ENCODE results near the gene RERE. TPM values are rescaled to one million over a fixed set of nuclear protein-coding genes. Genes with fewer than 3 reads are reported as not detected.

Gene RERE
- total RNA-seq, 1 donor from 2014 or later = 141 TPM

DNA sequence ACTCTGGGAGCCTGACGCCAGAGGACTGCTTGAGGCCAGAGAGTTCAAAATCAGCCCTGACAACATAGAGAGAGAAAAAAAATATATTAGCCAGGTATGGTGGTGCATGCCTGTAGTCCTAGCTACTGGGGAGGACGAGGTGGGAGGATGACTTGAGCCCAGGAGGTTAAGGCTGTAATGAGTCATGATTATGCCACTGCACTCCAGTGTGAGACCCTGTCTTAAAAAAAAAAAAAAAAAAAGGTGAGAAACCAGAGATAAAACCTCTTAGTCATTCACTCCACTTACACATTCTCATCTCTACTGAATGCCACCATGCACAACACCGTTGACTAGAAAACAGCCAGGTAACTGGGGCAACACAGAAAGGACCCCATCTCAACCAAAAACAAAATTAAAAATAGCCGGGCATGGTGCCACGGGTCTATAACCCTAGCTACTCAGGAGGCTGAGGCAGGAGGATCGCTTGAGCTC lies 321.5 kb downstream of the RERE start:
- DNase-seq (ENCODE audit: extremely low read depth, low read depth, low spot score) = no peak

DNA sequence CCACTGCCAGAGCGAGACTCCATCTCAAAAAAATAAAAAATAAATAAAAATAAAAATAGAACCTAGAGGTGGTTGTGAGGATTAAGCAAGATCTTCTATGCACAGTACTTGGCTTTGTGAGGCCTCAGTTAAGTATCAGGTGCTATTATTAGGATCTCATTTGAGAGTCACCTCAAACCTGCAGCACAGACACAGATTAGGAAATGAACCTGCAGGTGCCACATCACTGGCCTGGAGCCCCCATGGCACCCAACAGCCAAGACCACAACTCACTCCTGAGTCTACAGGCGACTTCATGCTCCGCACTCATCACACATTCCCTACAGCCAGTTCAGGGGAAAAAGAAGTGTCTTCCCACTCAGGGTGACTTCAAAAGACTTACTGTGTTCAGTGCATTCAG lies 322.8 kb downstream of the RERE start:
- no peak for DNase-seq (ENCODE audit: extremely low read depth, low read depth, low spot score)

DNA sequence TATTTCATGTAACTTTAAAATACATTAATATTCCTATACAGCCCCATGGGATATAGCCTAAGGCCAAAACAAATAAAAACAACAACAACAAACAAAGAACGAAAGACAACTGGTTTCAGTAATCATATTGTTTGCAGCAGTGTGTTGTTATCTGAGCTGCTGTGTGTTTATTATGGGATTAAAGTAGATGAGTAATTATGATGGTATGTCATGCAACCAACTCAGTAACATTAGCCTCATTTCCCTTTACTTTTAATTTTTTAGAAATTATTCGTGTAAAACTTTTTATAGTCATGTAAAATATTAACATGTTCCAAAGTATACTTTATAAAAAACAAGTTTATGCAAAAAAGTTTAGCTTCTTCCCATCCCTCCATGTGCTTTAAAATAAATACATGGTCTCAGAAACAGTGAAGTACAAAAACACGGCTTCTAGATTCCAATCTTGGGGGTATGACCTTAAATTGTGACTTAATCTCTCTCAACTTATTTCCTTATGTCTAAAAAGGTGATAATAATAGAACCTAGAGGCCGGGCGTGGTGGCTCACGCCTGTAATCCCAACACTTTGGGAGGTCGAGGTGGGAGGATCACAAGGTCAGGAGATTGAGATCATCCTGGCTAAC lies 323.4 kb downstream of the RERE start:
- no peak for DNase-seq (ENCODE audit: extremely low read depth, low read depth, low spot score)

GRCh38 chr1:8487249-8487648 lies 330.2 kb downstream of the RERE start:
- DNase-seq (ENCODE audit: extremely low read depth, low read depth, low spot score) = no peak

DNA sequence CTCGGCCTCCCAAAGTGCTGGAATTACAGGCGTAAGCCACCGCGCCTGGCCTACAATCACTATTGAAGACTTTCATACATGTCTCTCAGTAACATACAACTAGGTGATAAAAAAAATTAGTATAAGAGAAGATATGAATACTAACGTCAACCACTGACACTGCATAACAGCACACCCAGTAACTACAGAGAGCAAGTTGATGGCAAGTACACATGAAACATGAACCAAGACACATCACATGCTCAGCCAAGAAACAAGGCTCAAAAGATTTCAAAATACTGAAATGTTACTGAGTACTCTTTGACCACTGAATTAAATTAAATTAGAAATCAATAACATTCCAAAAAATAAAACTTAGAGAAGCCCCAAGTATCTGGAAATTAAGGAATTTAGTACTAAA lies 331.4 kb downstream of the RERE start:
- DNase-seq (ENCODE audit: extremely low read depth, low read depth, low spot score) = no peak

- DNase-seq (ENCODE audit: extremely low read depth, low read depth, low spot score) = no peak
Observed at GRCh38 chr1:8483586-8483985, 333.9 kb downstream of the RERE start.

GRCh38 chr1:8482979-8483381 lies 334.5 kb downstream of the RERE start:
- no peak for DNase-seq (ENCODE audit: extremely low read depth, low read depth, low spot score)

- DNase-seq (ENCODE audit: extremely low read depth, low read depth, low spot score) = no peak
Observed at GRCh38 chr1:8481650-8482380, 335.6 kb downstream of the RERE start.

GRCh38 chr1:8478566-8478965 lies 338.9 kb downstream of the RERE start:
- DNase-seq (ENCODE audit: extremely low read depth, low read depth, low spot score) = no peak

DNA sequence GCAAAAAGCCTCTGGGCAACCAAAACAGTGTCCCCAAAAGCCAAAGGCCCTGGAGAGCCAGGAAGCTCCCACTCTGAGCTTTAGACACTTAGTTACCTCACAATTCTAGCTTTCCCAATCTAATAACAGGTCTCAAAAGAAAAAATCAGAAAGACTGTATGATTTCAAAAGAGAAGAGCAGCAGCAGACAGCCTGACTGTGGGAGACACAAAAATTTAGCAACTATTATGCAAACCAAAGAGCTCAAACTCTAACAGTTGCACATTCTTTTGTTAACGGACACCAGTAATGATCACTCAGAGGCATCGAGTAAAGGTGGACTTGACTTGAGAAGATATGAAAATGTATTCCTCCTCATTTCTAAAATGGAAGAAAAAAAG lies 339.5 kb downstream of the RERE start:
- DNase-seq (ENCODE audit: extremely low read depth, low read depth, low spot score) = no peak

DNA sequence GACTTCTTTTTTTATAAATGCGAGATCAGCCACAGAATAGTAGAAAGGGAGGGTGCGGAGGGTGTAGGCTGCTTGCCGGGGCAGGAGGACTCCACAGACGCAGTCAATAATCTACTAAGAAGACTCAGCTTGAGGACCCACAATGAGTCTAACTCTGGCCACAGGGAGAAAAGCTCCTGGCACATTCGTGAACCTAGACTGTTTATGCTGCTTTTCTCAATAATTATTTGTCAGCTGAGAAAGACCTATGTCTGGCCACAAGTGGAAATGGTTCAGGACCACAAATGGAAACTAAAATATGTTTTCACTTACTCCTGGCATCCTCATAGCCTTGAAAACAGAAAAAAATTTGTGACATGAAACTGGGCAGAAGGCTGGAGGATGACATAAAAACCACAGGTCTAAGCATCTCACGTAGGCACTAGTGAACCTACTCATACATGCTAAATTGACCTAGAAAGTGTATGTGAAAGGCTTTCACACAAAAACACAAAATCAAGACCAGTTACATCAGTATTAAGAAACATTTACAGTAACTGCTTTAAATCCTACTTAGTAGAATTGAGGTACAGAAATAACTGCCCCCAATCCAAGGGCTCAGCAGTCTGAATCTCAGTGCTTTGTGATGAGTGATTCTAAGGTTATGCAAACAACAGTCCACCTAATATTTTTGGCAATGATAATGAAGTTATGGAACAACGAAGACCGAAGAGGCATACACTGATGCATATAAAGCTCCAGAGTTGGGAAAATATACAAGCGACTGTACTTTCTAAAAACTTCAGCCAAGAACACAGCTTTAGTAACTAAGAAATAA lies 340.1 kb downstream of the RERE start:
- DNase-seq (ENCODE audit: extremely low read depth, low read depth, low spot score) = no peak

DNA sequence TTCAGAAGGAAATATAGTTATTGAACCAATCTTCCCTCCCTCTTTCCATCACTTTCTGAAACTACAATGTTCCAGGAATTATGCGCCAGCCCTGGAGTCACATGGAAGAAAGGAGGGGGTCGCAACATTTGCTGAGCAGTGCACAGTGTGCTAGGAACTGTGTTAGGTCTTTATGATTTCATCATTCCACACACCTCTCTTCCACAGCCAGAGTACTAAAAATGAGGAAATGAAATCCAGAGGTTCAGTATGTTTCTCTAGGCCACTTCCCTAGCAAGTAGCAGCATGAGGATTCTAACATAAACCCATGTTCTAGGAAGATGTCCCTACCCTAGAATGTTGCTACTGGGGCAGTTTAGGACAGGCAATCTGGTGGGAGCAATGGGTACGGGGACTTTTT lies 341.4 kb downstream of the RERE start:
- no peak for DNase-seq (ENCODE audit: extremely low read depth, low read depth, low spot score)

DNA sequence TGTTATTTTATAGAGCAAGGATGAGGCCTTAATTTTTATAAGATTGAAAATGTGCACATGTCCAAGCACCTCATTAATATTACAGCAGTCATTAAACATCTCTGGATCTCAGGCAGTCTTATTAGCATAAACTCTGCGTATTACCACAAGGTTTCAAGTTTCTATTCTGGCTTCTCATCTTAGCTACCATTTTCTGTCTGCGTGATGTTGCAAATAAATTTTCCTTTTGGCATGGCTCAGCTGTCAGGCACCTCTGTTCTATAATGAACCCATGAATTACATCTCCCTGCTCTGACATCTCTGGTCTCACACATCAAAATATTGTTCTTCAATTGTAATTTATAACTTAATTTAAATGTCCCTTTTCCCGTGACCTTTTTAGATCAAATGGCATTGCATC lies 343.1 kb downstream of the RERE start:
- no peak for DNase-seq (ENCODE audit: extremely low read depth, low read depth, low spot score)

- no peak for DNase-seq (ENCODE audit: extremely low read depth, low read depth, low spot score)
Observed at GRCh38 chr1:8473891-8474300, 343.5 kb downstream of the RERE start.

GRCh38 chr1:8473121-8473875 lies 344.1 kb downstream of the RERE start:
- DNase-seq (ENCODE audit: extremely low read depth, low read depth, low spot score) = no peak

DNA sequence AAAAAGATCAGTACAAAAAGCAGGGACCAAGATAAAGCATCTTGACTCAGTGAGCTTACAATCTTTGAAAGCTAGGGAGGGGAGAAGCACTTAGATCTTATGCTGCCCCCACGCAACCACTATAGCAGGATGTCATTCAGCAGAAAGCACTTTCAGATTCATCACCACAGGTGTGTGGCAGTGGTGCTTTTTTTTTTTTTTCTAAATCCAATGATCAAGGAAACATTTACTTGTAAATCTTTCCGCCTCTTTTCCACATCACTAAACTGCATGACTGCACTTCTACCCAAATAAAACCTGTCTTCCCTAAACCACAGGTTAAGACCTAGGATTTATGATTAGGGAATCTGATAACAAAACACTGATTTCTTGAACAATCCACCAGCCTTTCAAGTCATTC lies 344.8 kb downstream of the RERE start:
- no peak for DNase-seq (ENCODE audit: extremely low read depth, low read depth, low spot score)

DNA sequence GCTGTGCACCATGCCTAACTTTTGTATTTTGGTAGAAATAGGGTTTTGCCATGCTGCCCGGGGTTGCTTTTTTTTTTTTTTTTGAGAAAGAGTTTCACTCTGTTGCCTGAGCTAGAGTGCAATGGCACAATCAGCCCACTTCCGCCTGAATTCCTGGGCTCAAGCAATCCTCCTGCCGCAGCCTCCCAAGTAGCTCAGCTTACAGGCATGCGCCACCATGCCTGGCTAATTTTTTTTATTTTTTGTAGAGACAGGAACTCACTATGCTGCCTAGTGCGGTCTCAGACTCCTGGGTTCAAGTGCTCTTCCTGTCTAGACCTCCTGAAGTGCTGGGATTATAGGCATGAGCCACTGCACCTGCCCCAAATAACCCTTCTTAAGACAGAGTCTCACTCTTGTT lies 346.0 kb downstream of the RERE start:
- no peak for DNase-seq (ENCODE audit: extremely low read depth, low read depth, low spot score)

DNA sequence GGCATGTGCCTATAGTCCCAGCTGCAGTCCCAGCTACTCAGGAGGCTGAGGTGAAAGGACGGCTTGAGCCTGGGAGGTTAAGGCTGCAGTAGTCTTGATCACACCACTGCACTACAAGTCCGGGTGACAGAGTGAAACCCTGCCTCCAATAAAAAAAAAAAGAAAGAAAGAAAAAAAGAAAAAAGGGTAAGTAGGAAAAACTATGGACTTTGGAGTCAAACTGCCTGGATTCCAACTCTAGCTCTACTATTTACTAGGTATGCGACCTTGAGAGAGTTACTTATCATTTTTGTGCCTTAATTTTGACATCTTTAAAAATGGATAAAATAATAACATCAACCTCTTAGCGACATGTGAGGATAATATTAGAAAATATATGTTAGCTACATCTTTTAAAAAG lies 348.7 kb downstream of the RERE start:
- no peak for DNase-seq (ENCODE audit: extremely low read depth, low read depth, low spot score)

- DNase-seq (ENCODE audit: extremely low read depth, low read depth, low spot score) = no peak
Observed at GRCh38 chr1:8467308-8467707, 350.1 kb downstream of the RERE start.

DNA sequence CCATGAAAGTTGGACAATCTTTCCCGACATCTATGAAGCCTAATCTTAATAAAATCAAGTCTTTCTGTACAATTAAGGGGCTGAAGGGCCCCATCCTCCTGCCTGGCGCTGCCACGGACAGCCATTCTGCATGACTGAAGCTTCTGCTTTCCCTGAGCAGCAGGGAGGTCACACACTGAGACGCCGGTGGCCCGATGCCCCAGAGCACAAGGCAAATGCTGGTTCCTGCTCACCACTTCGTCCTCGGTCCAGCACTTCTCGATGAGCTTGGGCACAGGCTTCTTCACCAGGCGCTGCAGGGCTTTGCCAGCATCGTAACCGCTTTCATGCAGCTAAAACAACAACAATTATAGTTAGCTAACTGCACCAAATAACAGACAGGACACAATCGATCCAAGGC lies 351.7 kb downstream of the RERE start:
- no peak for DNase-seq (ENCODE audit: extremely low read depth, low read depth, low spot score)

DNA sequence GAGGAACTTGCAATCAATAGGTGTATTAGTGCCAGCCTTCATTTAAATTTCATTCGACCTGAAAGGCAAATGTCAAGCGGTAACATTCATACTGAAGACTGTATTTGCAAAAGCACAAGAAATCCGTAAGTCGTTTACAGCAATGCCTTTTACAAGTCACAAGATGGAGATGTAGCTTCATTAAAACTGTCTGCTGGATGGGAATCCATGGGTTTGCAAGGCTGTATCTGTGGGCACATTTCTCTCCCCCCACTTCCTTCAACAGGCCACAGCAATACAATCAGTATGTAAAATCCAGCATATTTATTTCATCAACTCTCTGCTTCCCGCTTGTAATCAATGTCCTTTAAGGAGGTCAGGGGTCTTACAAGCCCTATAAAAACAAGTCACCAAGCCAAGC lies 352.4 kb downstream of the RERE start:
- no peak for DNase-seq (ENCODE audit: extremely low read depth, low read depth, low spot score)
